ENCODE data around the gene POR.

GRCh38 chr7:75987026-75987804 lies 72.3 kb downstream of the POR start:
- TF ChIP-seq MXI1 (IDR thresholded peaks at IDR 0.05; ENCODE audit: borderline replicate concordance, low read depth, low read length) (no peak), POLR2A (IDR thresholded peaks at IDR 0.05; ENCODE audit: insufficient read depth in 1 of 2, low read depth in 2 of 2, low read length in 2 of 2) (no peak), JUNB (CRISPR knock-in tag; IDR thresholded peaks at IDR 0.05; ENCODE audit: borderline replicate concordance) (no peak), DR1 (CRISPR knock-in tag; IDR thresholded peaks at IDR 0.05) (no peak), SNRNP70 (IDR thresholded peaks at IDR 0.05; ENCODE audit: low read depth, low read length) (no peak), CTCF (CRISPR knock-in tag; IDR thresholded peaks at IDR 0.05) (no peak), USF2 (IDR thresholded peaks at IDR 0.05; ENCODE audit: low read depth, low read length) (no peak), USF2 (CRISPR knock-in tag; IDR thresholded peaks at IDR 0.05; ENCODE audit: borderline replicate concordance) (no peak), MYNN (CRISPR knock-in tag; IDR thresholded peaks at IDR 0.05; ENCODE audit: low read depth) (no peak), ZNF780A (CRISPR knock-in tag; IDR thresholded peaks at IDR 0.05) (no peak)
